Nephron (organoid): Measurements from ENCODE around the gene GINS1.

Source experiments
- H3K27ac Mint-ChIP-seq, 3 experiments: 2 replicates each; pipeline ENCODE4 v1.8.0; 2020; ENCODE audit warnings: mixed read lengths in 3 of 3, mild to moderate bottlenecking in 2 of 3, moderate library complexity in 1 of 3
- H3K27me3 Mint-ChIP-seq: 2 replicates; pipeline ENCODE4 v1.8.0; 2021; ENCODE audit warnings: low read depth, mild to moderate bottlenecking, moderate library complexity, mixed read lengths
- H3K36me3 Mint-ChIP-seq: 2 replicates; pipeline ENCODE4 v1.8.0; 2020; ENCODE audit warnings: low read depth, mixed read lengths
- H3K4me1 Mint-ChIP-seq: 2 replicates; pipeline ENCODE4 v1.8.0; 2020; ENCODE audit warnings: mixed read lengths
- H3K4me3 Mint-ChIP-seq, 3 experiments: 2 replicates each; pipeline ENCODE4 v1.8.0; 2020; ENCODE audit warnings: mild to moderate bottlenecking in 3 of 3, mixed read lengths in 3 of 3, moderate library complexity in 2 of 3
- H3K9me3 Mint-ChIP-seq: 2 replicates; pipeline ENCODE4 v1.8.0; 2020; ENCODE audit warnings: mixed read lengths
- TF ChIP-seq, protein P1 (sequence below), 3 experiments: fragments of 200-600 bp; sonication (generic); IDR thresholded peaks; one replicate each; pipeline ENCODE4 v1.5.0; 2021; ENCODE audit warnings: antibody characterized with exemption in 3 of 3; ENCODE audit not compliant: unreplicated experiment in 3 of 3

GINS1 gene

DNA sequence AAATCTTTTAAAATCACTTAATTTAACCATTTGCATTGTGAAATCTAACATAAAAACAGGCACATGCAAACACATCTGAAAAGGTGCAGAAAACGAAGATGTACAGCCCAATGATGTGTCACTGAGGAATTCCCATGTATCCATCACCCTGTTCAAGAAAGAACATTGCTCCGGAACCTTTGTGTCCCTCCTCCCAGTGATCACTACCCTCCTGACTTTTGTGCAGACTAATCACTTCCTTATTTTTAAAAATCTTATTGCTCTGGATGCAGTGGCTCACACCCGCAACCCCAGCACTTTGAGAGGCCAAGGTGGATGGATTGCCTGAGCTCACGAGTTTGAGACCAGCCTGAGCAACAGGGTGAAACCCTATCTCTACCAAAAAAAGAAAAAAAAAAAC is 14.6 kb downstream of the GINS1 start:
- Mint-ChIP-seq H3K9me3 (no peaks in the 10 kb centered on the region), H3K4me3 (no peak overlapping the region), H3K4me1 (no peaks in the 10 kb centered on the region), H3K36me3 (peaks cover 41% of the 10 kb centered on the region), H3K27me3 (no peaks in the 10 kb centered on the region), H3K27ac (no peak overlapping the region)
- TF ChIP-seq, protein P1, sequence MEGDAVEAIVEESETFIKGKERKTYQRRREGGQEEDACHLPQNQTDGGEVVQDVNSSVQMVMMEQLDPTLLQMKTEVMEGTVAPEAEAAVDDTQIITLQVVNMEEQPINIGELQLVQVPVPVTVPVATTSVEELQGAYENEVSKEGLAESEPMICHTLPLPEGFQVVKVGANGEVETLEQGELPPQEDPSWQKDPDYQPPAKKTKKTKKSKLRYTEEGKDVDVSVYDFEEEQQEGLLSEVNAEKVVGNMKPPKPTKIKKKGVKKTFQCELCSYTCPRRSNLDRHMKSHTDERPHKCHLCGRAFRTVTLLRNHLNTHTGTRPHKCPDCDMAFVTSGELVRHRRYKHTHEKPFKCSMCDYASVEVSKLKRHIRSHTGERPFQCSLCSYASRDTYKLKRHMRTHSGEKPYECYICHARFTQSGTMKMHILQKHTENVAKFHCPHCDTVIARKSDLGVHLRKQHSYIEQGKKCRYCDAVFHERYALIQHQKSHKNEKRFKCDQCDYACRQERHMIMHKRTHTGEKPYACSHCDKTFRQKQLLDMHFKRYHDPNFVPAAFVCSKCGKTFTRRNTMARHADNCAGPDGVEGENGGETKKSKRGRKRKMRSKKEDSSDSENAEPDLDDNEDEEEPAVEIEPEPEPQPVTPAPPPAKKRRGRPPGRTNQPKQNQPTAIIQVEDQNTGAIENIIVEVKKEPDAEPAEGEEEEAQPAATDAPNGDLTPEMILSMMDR (IDR thresholded peaks at IDR 0.05; ENCODE audit: unreplicated experiment in 3 of 3) = no peak

DNA sequence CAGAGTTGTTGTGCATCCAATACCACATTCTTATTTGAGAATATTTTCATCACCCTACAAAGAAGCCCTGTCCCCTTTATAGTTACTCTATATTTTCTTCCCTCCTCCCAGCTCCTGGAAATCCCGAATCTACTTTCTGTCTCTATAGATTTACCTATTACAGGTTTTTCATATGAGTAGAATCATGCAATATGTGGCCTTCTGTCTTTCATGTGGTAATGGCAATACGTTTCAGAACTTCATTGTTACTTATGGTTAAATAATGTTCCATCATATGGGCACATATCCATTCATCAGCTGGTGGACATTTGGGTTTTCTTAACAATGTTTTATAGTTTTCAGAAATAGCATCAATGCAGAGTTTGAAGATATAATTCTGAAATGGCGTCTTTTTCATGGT is 17.1 kb downstream of the GINS1 start:
- Mint-ChIP-seq H3K27me3 (no peaks in the 10 kb centered on the region), H3K4me1 (no peaks in the 10 kb centered on the region), H3K36me3 (peaks cover 49% of the 10 kb centered on the region), H3K27ac (no peak overlapping the region), H3K9me3 (peaks cover 5% of the 10 kb centered on the region), H3K4me3 (no peak overlapping the region)
- TF ChIP-seq, protein P1 (IDR thresholded peaks at IDR 0.05; ENCODE audit: unreplicated experiment in 3 of 3) = no peak

DNA sequence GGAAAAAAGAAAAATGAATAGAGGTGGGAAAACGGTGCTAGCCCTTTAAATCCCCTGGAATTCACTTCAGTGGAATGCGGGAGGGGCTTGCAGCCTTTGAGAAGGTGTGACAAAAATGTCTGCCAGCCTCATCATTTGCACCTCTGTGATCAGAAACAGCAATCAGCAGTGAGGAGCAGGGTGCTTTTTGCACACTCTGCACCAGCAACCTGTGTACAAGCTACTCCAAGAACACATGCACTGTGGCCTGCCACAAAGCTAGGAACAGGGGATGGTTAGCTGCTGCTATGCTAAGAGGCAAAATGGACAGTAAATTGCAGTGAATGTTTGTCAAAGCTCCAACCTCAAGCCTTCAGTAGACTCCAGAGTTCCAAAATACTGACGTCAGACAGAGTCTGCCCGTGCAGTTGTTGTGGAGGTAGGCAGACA is 29.7 kb downstream of the GINS1 start:
- Mint-ChIP-seq H3K27ac (peak overlapping the region in 2 of 3 experiments; percentile 81 to 91), H3K4me1 (no peaks in the 10 kb centered on the region), H3K9me3 (no peaks in the 10 kb centered on the region), H3K4me3 (no peak overlapping the region), H3K27me3 (no peaks in the 10 kb centered on the region), H3K36me3 (peaks cover 39% of the 10 kb centered on the region)
- TF ChIP-seq, protein P1 (IDR thresholded peaks at IDR 0.05; ENCODE audit: unreplicated experiment in 3 of 3) = no peak

GRCh38 chr20:25439328-25439727 is 31.9 kb downstream of the GINS1 start:
- Mint-ChIP-seq H3K4me3 (no peak overlapping the region), H3K27me3 (no peaks in the 10 kb centered on the region), H3K4me1 (no peaks in the 10 kb centered on the region), H3K27ac (no peak overlapping the region), H3K36me3 (peaks cover 40% of the 10 kb centered on the region), H3K9me3 (no peaks in the 10 kb centered on the region)
- TF ChIP-seq, protein P1 (IDR thresholded peaks at IDR 0.05; ENCODE audit: unreplicated experiment in 3 of 3) = no peak

- Mint-ChIP-seq H3K27me3 (no peaks in the 10 kb centered on the region), H3K27ac (no peak overlapping the region), H3K9me3 (peaks cover 2% of the 10 kb centered on the region), H3K4me1 (no peaks in the 10 kb centered on the region), H3K36me3 (peaks cover 62% of the 10 kb centered on the region), H3K4me3 (no peak overlapping the region)
- TF ChIP-seq, protein P1 (IDR thresholded peaks at IDR 0.05; ENCODE audit: unreplicated experiment in 3 of 3) = no peak
Measured at GRCh38 chr20:25444556-25444955, 37.1 kb downstream of the GINS1 start.

DNA sequence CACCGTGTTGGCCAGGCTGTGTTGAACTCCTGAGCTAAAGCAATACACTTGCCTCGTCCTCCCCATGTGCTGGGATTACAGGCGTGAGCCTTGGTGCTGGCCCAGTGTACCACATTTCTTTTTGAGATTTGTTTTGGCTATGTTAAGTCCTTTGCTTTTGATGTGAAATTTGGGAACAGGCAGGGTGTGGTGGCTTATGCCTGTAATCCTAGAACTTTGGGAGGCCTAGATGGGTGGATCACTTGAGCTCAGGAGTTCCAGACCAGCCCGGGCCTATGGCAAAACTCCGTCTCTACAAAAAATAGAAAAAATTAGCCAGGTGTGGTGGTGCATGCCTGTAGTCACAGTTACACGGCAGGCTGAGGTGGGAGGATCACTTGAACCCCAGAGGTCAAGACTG is 40.2 kb downstream of the GINS1 start:
- Mint-ChIP-seq H3K9me3 (peaks cover 3% of the 10 kb centered on the region), H3K36me3 (peaks cover 84% of the 10 kb centered on the region), H3K4me3 (no peak overlapping the region), H3K27me3 (no peaks in the 10 kb centered on the region), H3K27ac (no peak overlapping the region), H3K4me1 (no peaks in the 10 kb centered on the region)
- TF ChIP-seq, protein P1 (IDR thresholded peaks at IDR 0.05; ENCODE audit: unreplicated experiment in 3 of 3) = no peak
